ENCODE measurements around the gene LRRC28. TPM values are rescaled to one million over a fixed set of nuclear protein-coding genes. Genes with fewer than 3 reads are reported as not detected.

LRRC28 gene
- total RNA-seq, 2 experiments from 2014 or later: 12.5 to 14.4 TPM

- no peak overlapping the region for H3K4me3 ChIP-seq (ENCODE audit: low read length)
- ATAC-seq (ENCODE audit: poor library complexity) (no peak), DNase-seq (no peak)
- CTCF ChIA-PET: no interaction called here
- Mint-ChIP-seq H3K4me1 (ENCODE audit: low read depth) (no peaks in the 10 kb centered on the region), H3K27me3 (no peaks in the 10 kb centered on the region), H3K36me3 (ENCODE audit: low read depth) (no peaks in the 10 kb centered on the region), H3K4me3 (no peak overlapping the region), H3K27ac (no peak overlapping the region), H3K9me3 (no peaks in the 10 kb centered on the region)
- H3K27me3 ChIP-seq (ENCODE audit: control insufficient read depth in 1 of 2, insufficient read depth in 2 of 2, low read length in 2 of 2): no peaks in the 10 kb centered on the region
- POLR2A ChIA-PET: no interaction called here
- H3K36me3 ChIP-seq (ENCODE audit: insufficient read depth, low read length): no peaks in the 10 kb centered on the region
- H3K27ac ChIP-seq (ENCODE audit: low read depth in 1 of 2, low read length in 2 of 2): no peak overlapping the region
- TF ChIP-seq CTCF (IDR thresholded peaks at IDR 0.05): no peak
- intact Hi-C loops (cut with DNase I, micrococcal nuclease): no loop called here
- no peaks in the 10 kb centered on the region for H3K9me3 ChIP-seq (ENCODE audit: control insufficient read depth in 1 of 2, insufficient read depth in 1 of 2, low read length in 2 of 2)
- H3K4me1 ChIP-seq (ENCODE audit: insufficient read depth, low read length): no peaks in the 10 kb centered on the region
Measured at GRCh38 chr15:99324082-99324620, 72.9 kb downstream of the LRRC28 start.

- H3K27me3 Mint-ChIP-seq: no peaks in the 10 kb centered on the region
- intact Hi-C loops (cut with DNase I, micrococcal nuclease): no loop called here
- ATAC-seq (ENCODE audit: poor library complexity) (no peak), DNase-seq (no peak)
- no peaks in the 10 kb centered on the region for H3K36me3 Mint-ChIP-seq (ENCODE audit: low read depth)
- no peak overlapping the region for H3K27ac Mint-ChIP-seq
- H3K9me3 Mint-ChIP-seq: no peaks in the 10 kb centered on the region
- POLR2A ChIA-PET: no interaction called here
- CTCF ChIA-PET: no interaction called here
- no peaks in the 10 kb centered on the region for H3K4me1 Mint-ChIP-seq (ENCODE audit: low read depth)
- Histone ChIP-seq H3K27ac (ENCODE audit: low read depth in 1 of 2, low read length in 2 of 2) (no peak overlapping the region), H3K9me3 (ENCODE audit: control insufficient read depth in 1 of 2, insufficient read depth in 1 of 2, low read length in 2 of 2) (no peaks in the 10 kb centered on the region), H3K4me3 (ENCODE audit: low read length) (no peak overlapping the region), H3K36me3 (ENCODE audit: insufficient read depth, low read length) (no peaks in the 10 kb centered on the region), H3K4me1 (ENCODE audit: insufficient read depth, low read length) (no peaks in the 10 kb centered on the region), H3K27me3 (ENCODE audit: control insufficient read depth in 1 of 2, insufficient read depth in 2 of 2, low read length in 2 of 2) (no peaks in the 10 kb centered on the region)
- TF ChIP-seq CTCF (IDR thresholded peaks at IDR 0.05): no peak
- H3K4me3 Mint-ChIP-seq: no peak overlapping the region
Measured at GRCh38 chr15:99324700-99325099, 73.4 kb downstream of the LRRC28 start.

- CTCF ChIA-PET: no interaction called here
- POLR2A ChIA-PET: no interaction called here
Measured at GRCh38 chr15:99326235-99326634, 75.0 kb downstream of the LRRC28 start.

More at GRCh38 chr15:99326235-99326634, 75.0 kb downstream of the LRRC28 start:
- Histone ChIP-seq H3K27me3 (ENCODE audit: control insufficient read depth in 1 of 2, insufficient read depth in 2 of 2, low read length in 2 of 2) (no peaks in the 10 kb centered on the region), H3K36me3 (ENCODE audit: insufficient read depth, low read length) (no peaks in the 10 kb centered on the region), H3K27ac (ENCODE audit: low read depth in 1 of 2, low read length in 2 of 2) (no peak overlapping the region), H3K4me1 (ENCODE audit: insufficient read depth, low read length) (no peaks in the 10 kb centered on the region), H3K9me3 (ENCODE audit: control insufficient read depth in 1 of 2, insufficient read depth in 1 of 2, low read length in 2 of 2) (no peaks in the 10 kb centered on the region), H3K4me3 (ENCODE audit: low read length) (no peak overlapping the region)
- Mint-ChIP-seq H3K9me3 (no peaks in the 10 kb centered on the region), H3K4me3 (no peak overlapping the region), H3K4me1 (ENCODE audit: low read depth) (no peaks in the 10 kb centered on the region), H3K27me3 (no peaks in the 10 kb centered on the region), H3K27ac (no peak overlapping the region), H3K36me3 (ENCODE audit: low read depth) (no peaks in the 10 kb centered on the region)
- no peak for ATAC-seq (ENCODE audit: poor library complexity)
- no peak for TF ChIP-seq CTCF (IDR thresholded peaks at IDR 0.05)
- DNase-seq: no peak
- intact Hi-C loops (cut with DNase I, micrococcal nuclease): no loop called here
